Effector memory CD4-positive, alpha-beta T cell (primary cell): Measurements from ENCODE around the gene COL5A1.

Experiments
- DNase-seq, 3 donors: peaks; one replicate each; pipeline ENCODE4 v3.0.0-alpha.2; 2020
- H3K27ac ChIP-seq: 2 replicates; pipeline ENCODE4 v1.7.0; 2013; ENCODE audit warnings: mild to moderate bottlenecking, low read length, moderate library complexity; ENCODE audit not compliant: insufficient read depth, poor library complexity, severe bottlenecking
- H3K27me3 ChIP-seq: replicated peaks from 2 replicates; pipeline ENCODE4 v1.7.0; 2013; ENCODE audit warnings: mild to moderate bottlenecking, low read length; ENCODE audit not compliant: insufficient read depth, control insufficient read depth, poor library complexity, severe bottlenecking
- H3K36me3 ChIP-seq: 2 replicates; pipeline ENCODE4 v1.7.0; 2013; ENCODE audit warnings: mild to moderate bottlenecking, low read length, moderate library complexity; ENCODE audit not compliant: control insufficient read depth, insufficient read depth
- H3K4me1 ChIP-seq: 2 replicates; pipeline ENCODE4 v1.7.0; 2013; ENCODE audit warnings: low read length, mild to moderate bottlenecking; ENCODE audit not compliant: control insufficient read depth, insufficient read depth, poor library complexity, severe bottlenecking
- H3K4me3 ChIP-seq: 2 replicates; pipeline ENCODE4 v1.7.0; 2013; ENCODE audit warnings: low read length, low read depth, mild to moderate bottlenecking; ENCODE audit not compliant: insufficient read depth, poor library complexity, severe bottlenecking
- H3K9me3 ChIP-seq: 2 replicates; pipeline ENCODE4 v1.7.0; 2013; ENCODE audit warnings: mild to moderate bottlenecking, low read length, moderate library complexity; ENCODE audit not compliant: control insufficient read depth

Gene COL5A1

GRCh38 chr9:134882204-134882785 is 240.7 kb downstream of the COL5A1 start:
- Histone ChIP-seq H3K27me3 (no peaks in the 10 kb centered on the region), H3K9me3 (no peaks in the 10 kb centered on the region), H3K27ac (no peak overlapping the region), H3K36me3 (no peaks in the 10 kb centered on the region), H3K4me1 (no peaks in the 10 kb centered on the region), H3K4me3 (no peak overlapping the region)
- no peak for DNase-seq

GRCh38 chr9:134883040-134883782 is 241.6 kb downstream of the COL5A1 start:
- H3K27ac ChIP-seq = no peak overlapping the region
- H3K27me3 ChIP-seq = no peaks in the 10 kb centered on the region
- DNase-seq = no peak
- H3K36me3 ChIP-seq = no peaks in the 10 kb centered on the region
- H3K9me3 ChIP-seq = no peaks in the 10 kb centered on the region
- H3K4me3 ChIP-seq = no peak overlapping the region
- H3K4me1 ChIP-seq = no peaks in the 10 kb centered on the region

GRCh38 chr9:134884492-134884891 is 242.9 kb downstream of the COL5A1 start:
- Histone ChIP-seq H3K4me3 (no peak overlapping the region), H3K27ac (no peak overlapping the region), H3K9me3 (no peaks in the 10 kb centered on the region), H3K36me3 (no peaks in the 10 kb centered on the region), H3K4me1 (no peaks in the 10 kb centered on the region), H3K27me3 (no peaks in the 10 kb centered on the region)
- DNase-seq = no peak

- H3K4me3 ChIP-seq = no peak overlapping the region
- no peaks in the 10 kb centered on the region for H3K36me3 ChIP-seq
- H3K27me3 ChIP-seq = no peaks in the 10 kb centered on the region
- no peak for DNase-seq
- H3K9me3 ChIP-seq = no peaks in the 10 kb centered on the region
- H3K27ac ChIP-seq = no peak overlapping the region
- H3K4me1 ChIP-seq = no peaks in the 10 kb centered on the region
These were observed 243.5 kb downstream of the COL5A1 start for GRCh38 chr9:134885001-134885678.

GRCh38 chr9:134885679-134886412 is 244.2 kb downstream of the COL5A1 start:
- no peak for DNase-seq
- Histone ChIP-seq H3K4me3 (no peak overlapping the region), H3K27me3 (no peaks in the 10 kb centered on the region), H3K4me1 (no peaks in the 10 kb centered on the region), H3K36me3 (no peaks in the 10 kb centered on the region), H3K27ac (no peak overlapping the region), H3K9me3 (no peaks in the 10 kb centered on the region)

- Histone ChIP-seq H3K27me3 (no peaks in the 10 kb centered on the region), H3K9me3 (no peaks in the 10 kb centered on the region), H3K36me3 (no peaks in the 10 kb centered on the region)
These were observed 244.9 kb downstream of the COL5A1 start for GRCh38 chr9:134886413-134886913.

GRCh38 chr9:134887219-134887618 is 245.6 kb downstream of the COL5A1 start:
- H3K4me1 ChIP-seq = no peaks in the 10 kb centered on the region
- H3K9me3 ChIP-seq = no peaks in the 10 kb centered on the region
- no peak overlapping the region for H3K27ac ChIP-seq
- no peak for DNase-seq
- no peak overlapping the region for H3K4me3 ChIP-seq
- H3K36me3 ChIP-seq = no peaks in the 10 kb centered on the region
- peaks cover 2% of the 10 kb centered on the region for H3K27me3 ChIP-seq

More at GRCh38 chr9:134886413-134886913, 244.9 kb downstream of the COL5A1 start:
- no peaks in the 10 kb centered on the region for H3K4me1 ChIP-seq
- no peak overlapping the region for H3K4me3 ChIP-seq
- H3K27ac ChIP-seq = no peak overlapping the region
- no peak for DNase-seq

GRCh38 chr9:134887686-134888602 is 246.3 kb downstream of the COL5A1 start:
- Histone ChIP-seq H3K27ac (no peak overlapping the region), H3K4me3 (no peak overlapping the region), H3K27me3 (peaks cover 5% of the 10 kb centered on the region), H3K4me1 (no peaks in the 10 kb centered on the region), H3K36me3 (no peaks in the 10 kb centered on the region), H3K9me3 (no peaks in the 10 kb centered on the region)
- no peak for DNase-seq

- DNase-seq = no peak
- Histone ChIP-seq H3K27ac (no peak overlapping the region), H3K36me3 (no peaks in the 10 kb centered on the region), H3K27me3 (peaks cover 5% of the 10 kb centered on the region), H3K4me1 (no peaks in the 10 kb centered on the region), H3K9me3 (no peaks in the 10 kb centered on the region), H3K4me3 (no peak overlapping the region)
These were observed 247.1 kb downstream of the COL5A1 start for GRCh38 chr9:134888603-134889190.
